Neural cell (in vitro differentiated cells): ENCODE results near the gene TRIM66. TPM values are rescaled to one million over a fixed set of nuclear protein-coding genes. Genes with fewer than 3 reads are reported as not detected.
A peak's percentile ranks its signal among the peaks of the same experiment; 100 is the strongest.

Source experiments
- H2AFZ ChIP-seq: fragments of 200-600, 300-800 bp; sonication (generic), shearing (Covaris generic); 2 replicates; pipeline ENCODE4 v1.6.0; 2014; ENCODE audit warnings: low read depth, mild to moderate bottlenecking, antibody characterized with exemption, low read length, moderate library complexity
- H3F3A ChIP-seq: fragments of 200-600 bp; shearing (Covaris generic); 2 replicates; pipeline ENCODE4 v1.6.1; 2016; ENCODE audit warnings: mild to moderate bottlenecking, moderate library complexity, mixed read lengths, antibody characterized with exemption, low read length; ENCODE audit not compliant: insufficient read depth, poor library complexity, severe bottlenecking
- H3K27ac ChIP-seq: fragments of 200-600, 300-800 bp; sonication (generic), shearing (Covaris generic); 2 replicates; pipeline ENCODE4 v1.5.1; 2014; ENCODE audit warnings: mild to moderate bottlenecking, low read length, moderate library complexity
- H3K27me3 ChIP-seq: fragments of 300-800, 200-600 bp; sonication (generic), shearing (Covaris generic); 2 replicates; pipeline ENCODE4 v1.6.0; 2014; ENCODE audit warnings: mild to moderate bottlenecking, low read depth, low read length, moderate library complexity; ENCODE audit not compliant: insufficient read depth
- H3K36me3 ChIP-seq: fragments of 300-800, 200-600 bp; sonication (generic), shearing (Covaris generic); 2 replicates; pipeline ENCODE4 v1.5.1; 2014; ENCODE audit warnings: mild to moderate bottlenecking, antibody characterized with exemption, low read length, moderate library complexity; ENCODE audit not compliant: insufficient read depth
- H3K4me2 ChIP-seq: fragments of 300-800, 200-600 bp; sonication (generic), shearing (Covaris generic); 2 replicates; pipeline ENCODE4 v1.6.0; 2014; ENCODE audit warnings: mild to moderate bottlenecking, low read length
- H3K4me3 ChIP-seq: fragments of 300-800, 200-600 bp; sonication (generic), shearing (Covaris generic); 2 replicates; pipeline ENCODE4 v1.5.1; 2014; ENCODE audit warnings: mild to moderate bottlenecking, low read length, moderate library complexity
- H3K79me2 ChIP-seq: fragments of 200-600 bp; shearing (Covaris generic); replicated peaks from 2 replicates; pipeline ENCODE4 v1.6.0; 2014; ENCODE audit warnings: mild to moderate bottlenecking, low read length, moderate library complexity; ENCODE audit not compliant: insufficient read depth
- H3K9ac ChIP-seq: fragments of 300-800, 200-600 bp; sonication (generic), shearing (Covaris generic); 2 replicates; pipeline ENCODE4 v1.6.1; 2016; ENCODE audit warnings: mild to moderate bottlenecking, low read length, mixed read lengths
- H3K9me2 ChIP-seq: fragments of 200-600 bp; shearing (Covaris generic); 2 replicates; pipeline ENCODE4 v1.6.1; 2016; ENCODE audit warnings: mild to moderate bottlenecking, low read length, mixed read lengths; ENCODE audit not compliant: insufficient read depth
- H3K9me3 ChIP-seq: fragments of 200-600, 300-800 bp; sonication (generic), shearing (Covaris generic); 2 replicates; pipeline ENCODE4 v1.6.1; 2016; ENCODE audit warnings: mild to moderate bottlenecking, mixed run types, low read length, moderate library complexity, mixed read lengths
- H4K20me1 ChIP-seq: fragments of 200-600 bp; shearing (Covaris generic); 2 replicates; pipeline ENCODE4 v1.6.1; 2016; ENCODE audit warnings: mild to moderate bottlenecking, mixed run types; ENCODE audit not compliant: insufficient read depth
- CTCF ChIP-seq: fragments of 450-650 bp; IDR thresholded peaks from 2 replicates; pipeline ENCODE4 v1.5.1; 2014; ENCODE audit warnings: antibody characterized with exemption, mild to moderate bottlenecking, moderate library complexity; ENCODE audit not compliant: poor library complexity, severe bottlenecking
- EP300 ChIP-seq: fragments of 450-650 bp; conservative IDR thresholded peaks from 2 replicates; pipeline ENCODE4 v1.6.1; 2014; ENCODE audit warnings: antibody characterized with exemption, mild to moderate bottlenecking, moderate library complexity; ENCODE audit not compliant: poor library complexity, severe bottlenecking
- EZH2 ChIP-seq: fragments of 200-600, 300-800 bp; shearing (Covaris generic), sonication (generic); IDR thresholded peaks from 2 replicates; pipeline ENCODE4 v1.6.1; 2014; ENCODE audit warnings: antibody characterized with exemption, low read length, borderline replicate concordance, mild to moderate bottlenecking; ENCODE audit not compliant: insufficient read depth, poor library complexity, severe bottlenecking
- MXI1 ChIP-seq: fragments of 450-650 bp; conservative IDR thresholded peaks from 2 replicates; pipeline ENCODE4 v1.6.1; 2014; ENCODE audit warnings: antibody characterized with exemption, mild to moderate bottlenecking; ENCODE audit not compliant: poor library complexity, severe bottlenecking
- POLR2AphosphoS5 ChIP-seq: IDR thresholded peaks from 2 replicates; pipeline ENCODE4 v1.6.1; 2012
- RAD21 ChIP-seq: fragments of 450-650 bp; conservative IDR thresholded peaks from 2 replicates; pipeline ENCODE4 v1.6.1; 2014; ENCODE audit warnings: antibody characterized with exemption, mild to moderate bottlenecking, moderate library complexity
- REST ChIP-seq: IDR thresholded peaks from 2 replicates; pipeline ENCODE4 v1.6.1; 2012; ENCODE audit warnings: borderline replicate concordance
- SMC3 ChIP-seq: fragments of 450-650 bp; conservative IDR thresholded peaks from 2 replicates; pipeline ENCODE4 v1.6.1; 2014; ENCODE audit warnings: antibody characterized with exemption, mild to moderate bottlenecking, moderate library complexity; ENCODE audit not compliant: poor library complexity
- TAF1 ChIP-seq: IDR thresholded peaks from 2 replicates; pipeline ENCODE4 v1.6.1; 2012; ENCODE audit warnings: low read depth
- polyA plus RNA-seq: library from polyadenylated mRNA; depleted of rRNA; stranded (reverse); fragments of >200 nt; gene quantifications from 2 replicates; pipeline ENCODE4 v1.2.3, GENCODE V29; 2014

Gene TRIM66
- polyA plus RNA-seq, 1 donor from 2014 or later: 0.82 TPM

GRCh38 chr11:8658321-8659057, 24.0 kb downstream of the TRIM66 start:
- peak overlapping the region; percentile 85 for H3K27ac ChIP-seq
- H3K27me3 ChIP-seq: no peaks in the 10 kb centered on the region
- no peaks in the 10 kb centered on the region for H3K36me3 ChIP-seq
- peak overlapping the region; percentile 59 for H3K4me3 ChIP-seq
- H3K9me3 ChIP-seq: no peaks in the 10 kb centered on the region
- H2AFZ ChIP-seq: peak overlapping the region; percentile 36
- peak; percentile 36 for TF ChIP-seq RAD21
- TF ChIP-seq MXI1: peak; percentile 65
- TF ChIP-seq POLR2AphosphoS5: peak; percentile 88
- peak; percentile 39 for TF ChIP-seq CTCF
- peak; percentile 90 for TF ChIP-seq EP300
- TF ChIP-seq EZH2: no peak
- no peak for TF ChIP-seq SMC3
- no peak for TF ChIP-seq TAF1
- TF ChIP-seq REST: peak; percentile 82
- peak overlapping the region; percentile 62 for H3K4me2 ChIP-seq
- no peaks in the 10 kb centered on the region for H3F3A ChIP-seq
- H4K20me1 ChIP-seq: no peaks in the 10 kb centered on the region
- H3K9ac ChIP-seq: peak overlapping the region; percentile 63
- H3K9me2 ChIP-seq: no peaks in the 10 kb centered on the region
- no peaks in the 10 kb centered on the region for H3K79me2 ChIP-seq

GRCh38 chr11:8656291-8656690, 26.2 kb downstream of the TRIM66 start:
- Histone ChIP-seq H3K9ac (no peak overlapping the region), H3K4me2 (no peak overlapping the region), H3K9me2 (no peaks in the 10 kb centered on the region), H2AFZ (no peak overlapping the region), H3K27ac (no peak overlapping the region), H3K79me2 (no peaks in the 10 kb centered on the region), H3K27me3 (no peaks in the 10 kb centered on the region), H3F3A (no peaks in the 10 kb centered on the region), H3K4me3 (no peak overlapping the region), H3K9me3 (no peaks in the 10 kb centered on the region), H4K20me1 (no peaks in the 10 kb centered on the region), H3K36me3 (no peaks in the 10 kb centered on the region)
- TF ChIP-seq EP300 (no peak), SMC3 (no peak), CTCF (no peak), REST (no peak), RAD21 (no peak), TAF1 (no peak)
